Uterus (tissue), 2 donors: ENCODE measurements around the gene TNPO3.

ENCODE experiments used
- POLR2A ChIP-seq, 2 donors: fragments of 450-650 bp; IDR thresholded peaks; one replicate each; pipeline ENCODE4 v1.6.1; 2016; ENCODE audit warnings: antibody characterized with exemption in 2 of 2, mild to moderate bottlenecking in 1 of 2, moderate library complexity in 1 of 2
- TF ChIP-seq, protein P1 (sequence below), 4 experiments: fragments of 200-600 bp in 2 of 4; fragments of 450-650 bp in 2 of 4; sonication (generic) in 2 of 4; IDR thresholded peaks; one replicate each; pipeline ENCODE4 v1.5.1; 2016 to 2019; ENCODE audit warnings: antibody characterized with exemption in 4 of 4, mild to moderate bottlenecking in 2 of 4, moderate library complexity in 1 of 4

DNA sequence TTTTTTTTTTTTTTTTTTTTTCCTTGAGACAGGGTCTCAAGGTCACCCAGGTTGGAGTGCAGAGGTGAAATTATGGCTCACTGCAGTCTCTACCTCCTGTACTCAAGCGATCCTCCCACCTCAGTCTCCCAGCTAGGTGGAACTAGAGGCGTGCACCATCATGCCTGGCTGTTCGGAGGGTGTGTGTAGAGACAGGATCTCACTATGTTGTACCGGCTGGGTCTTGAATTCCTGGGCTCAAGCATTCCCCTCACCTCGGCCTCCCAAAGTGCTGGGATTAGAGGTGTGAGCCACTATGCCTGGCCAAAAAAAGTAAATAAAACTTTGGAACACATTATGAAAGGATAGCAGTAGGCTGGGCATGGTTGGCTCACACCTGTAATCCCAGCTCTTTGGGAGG lies 39.6 kb upstream of the TNPO3 start:
- TF ChIP-seq, protein P1, sequence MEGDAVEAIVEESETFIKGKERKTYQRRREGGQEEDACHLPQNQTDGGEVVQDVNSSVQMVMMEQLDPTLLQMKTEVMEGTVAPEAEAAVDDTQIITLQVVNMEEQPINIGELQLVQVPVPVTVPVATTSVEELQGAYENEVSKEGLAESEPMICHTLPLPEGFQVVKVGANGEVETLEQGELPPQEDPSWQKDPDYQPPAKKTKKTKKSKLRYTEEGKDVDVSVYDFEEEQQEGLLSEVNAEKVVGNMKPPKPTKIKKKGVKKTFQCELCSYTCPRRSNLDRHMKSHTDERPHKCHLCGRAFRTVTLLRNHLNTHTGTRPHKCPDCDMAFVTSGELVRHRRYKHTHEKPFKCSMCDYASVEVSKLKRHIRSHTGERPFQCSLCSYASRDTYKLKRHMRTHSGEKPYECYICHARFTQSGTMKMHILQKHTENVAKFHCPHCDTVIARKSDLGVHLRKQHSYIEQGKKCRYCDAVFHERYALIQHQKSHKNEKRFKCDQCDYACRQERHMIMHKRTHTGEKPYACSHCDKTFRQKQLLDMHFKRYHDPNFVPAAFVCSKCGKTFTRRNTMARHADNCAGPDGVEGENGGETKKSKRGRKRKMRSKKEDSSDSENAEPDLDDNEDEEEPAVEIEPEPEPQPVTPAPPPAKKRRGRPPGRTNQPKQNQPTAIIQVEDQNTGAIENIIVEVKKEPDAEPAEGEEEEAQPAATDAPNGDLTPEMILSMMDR (IDR thresholded peaks at IDR 0.05), result no peak
- TF ChIP-seq POLR2A (IDR thresholded peaks at IDR 0.05), result no peak
